PC-3 (cell line): Measurements from ENCODE around the gene DLG2.

Experiments used
- CTCF ChIP-seq: fragments of 300-600 bp; sonication (generic); conservative IDR thresholded peaks from 2 replicates; pipeline ENCODE4 v1.5.1; 2017; ENCODE audit warnings: antibody characterized with exemption, low read depth, mild to moderate bottlenecking, low read length
- EZH2 ChIP-seq: fragments of 300-600 bp; sonication (generic); IDR thresholded peaks from one replicate; pipeline ENCODE4 v1.6.1; 2017; ENCODE audit warnings: antibody characterized with exemption, mild to moderate bottlenecking, low read length; ENCODE audit not compliant: unreplicated experiment

DNA sequence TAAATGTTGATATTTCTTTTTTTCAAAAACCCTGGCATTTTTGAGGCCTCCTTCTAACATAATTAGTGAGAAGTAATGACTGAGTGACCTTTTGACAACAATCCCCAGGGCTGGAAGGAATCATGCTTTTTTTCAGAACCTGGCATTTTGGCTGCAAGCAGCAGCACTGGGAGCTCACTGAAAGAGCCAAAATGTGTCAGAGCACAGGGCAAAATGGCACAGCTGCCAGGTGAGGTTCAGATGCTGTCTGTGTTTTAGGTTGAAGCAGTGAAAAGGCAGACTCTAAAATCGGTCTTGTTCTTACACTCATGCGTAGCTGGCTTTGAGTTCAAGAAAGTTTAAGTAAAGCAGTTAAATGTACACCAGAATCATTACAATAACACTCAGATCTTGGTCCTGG, 1063.8 kb downstream of the DLG2 start:
- TF ChIP-seq CTCF (no peak), EZH2 (no peak)
